ENCODE results near the gene PSKH1.

DNA sequence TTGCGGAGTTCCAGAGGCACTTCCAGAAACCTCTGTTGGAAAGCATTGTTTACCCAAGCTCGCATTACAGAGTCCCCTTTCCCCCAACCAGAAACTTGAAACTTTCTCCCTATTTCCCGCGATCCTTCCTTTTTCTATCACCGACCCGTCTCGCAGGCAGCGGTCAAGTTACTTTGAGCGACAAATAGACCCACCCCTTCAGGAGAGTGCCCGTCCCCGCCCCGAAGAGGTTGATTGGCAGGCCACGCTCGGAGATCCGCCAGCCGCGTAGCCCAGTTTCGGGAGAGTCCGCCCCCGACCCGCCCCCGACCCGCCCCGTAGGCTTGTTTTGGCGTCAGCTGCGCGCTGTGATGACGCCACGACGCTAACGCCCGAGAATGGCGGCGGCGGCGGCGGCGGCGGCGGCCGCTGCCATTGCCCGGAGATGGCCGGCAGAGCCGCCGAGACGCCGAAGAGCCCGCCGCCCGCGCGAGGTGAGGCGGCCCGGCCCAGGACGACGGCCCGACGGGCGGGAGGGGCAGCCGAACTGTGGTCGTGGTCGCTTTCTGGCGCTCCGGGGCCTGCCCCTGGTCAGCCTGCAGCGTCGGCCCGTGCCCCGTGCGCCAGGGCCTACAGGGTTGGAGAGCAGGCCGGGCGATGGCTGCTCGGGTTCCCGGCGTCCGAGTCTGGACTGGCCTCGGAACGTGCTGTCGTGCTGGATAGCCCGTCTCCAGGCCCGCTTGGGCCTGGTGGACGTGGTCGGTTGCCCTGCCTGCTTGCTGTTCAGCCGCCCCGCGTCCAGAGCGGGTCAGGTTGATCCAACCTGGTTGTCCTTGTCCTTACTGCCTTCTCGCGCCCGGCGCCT is at the start of gene PSKH1:
- TF ChIP-seq CTCF (conservative IDR thresholded peaks at IDR 0.05; ENCODE audit: low read length) (no peak), EZH2phosphoT487 (IDR thresholded peaks at IDR 0.05; ENCODE audit: borderline replicate concordance) (no peak)

All from Loucy (cell line).